DMS114 treated with DMSO at 0.1 percent for 48 hours (cell line): Measurements from ENCODE around the gene IL12RB2.
"Not testable (repeated sequence)": the region's sequence is repeated elsewhere in the genome, so short reads cannot be mapped to it uniquely, and the experiment has no call there.

Experiments used
- DNase-seq: peaks from one replicate; lab custom pipeline; 2025; ENCODE audit not compliant: unreplicated experiment; lab: John Stamatoyannopoulos, UW

IL12RB2 gene

GRCh38 chr1:67429528-67430357 lies 122.1 kb downstream of the IL12RB2 start:
- DNase-seq = no peak

- peak; percentile 95 for DNase-seq
Measured at GRCh38 chr1:67430358-67431155, 122.9 kb downstream of the IL12RB2 start, which contains the start of gene SERBP1. Gene SERBP1, minus strand, starts transcription at chr1:67430402. Its CDS starts 102 bp downstream, at chr1:67430300.

- no peak for DNase-seq
Measured at GRCh38 chr1:67431156-67431765, 123.6 kb downstream of the IL12RB2 start.

- no peak for DNase-seq
Measured at GRCh38 chr1:67431869-67432578, 124.4 kb downstream of the IL12RB2 start.

- no peak for DNase-seq
Measured at GRCh38 chr1:67432745-67433144, 125.1 kb downstream of the IL12RB2 start.

GRCh38 chr1:67433837-67434236 lies 126.2 kb downstream of the IL12RB2 start:
- DNase-seq = no peak

GRCh38 chr1:67434491-67434890 lies 126.8 kb downstream of the IL12RB2 start:
- DNase-seq = no peak

GRCh38 chr1:67436511-67437055 lies 128.9 kb downstream of the IL12RB2 start:
- no peak for DNase-seq

- no peak for DNase-seq
Measured at GRCh38 chr1:67437961-67438360, 130.3 kb downstream of the IL12RB2 start.

- DNase-seq = no peak
Measured at GRCh38 chr1:67439277-67440029, 131.8 kb downstream of the IL12RB2 start.

GRCh38 chr1:67440339-67440738 lies 132.7 kb downstream of the IL12RB2 start:
- DNase-seq = no peak

GRCh38 chr1:67441183-67441582 lies 133.5 kb downstream of the IL12RB2 start:
- DNase-seq = no peak

GRCh38 chr1:67441739-67442281 lies 134.1 kb downstream of the IL12RB2 start:
- no peak for DNase-seq

GRCh38 chr1:67446014-67446413 lies 138.3 kb downstream of the IL12RB2 start:
- not testable (repeated sequence) for DNase-seq
